GM19452 (cell line): Measurements from ENCODE around the gene CASP8.
A peak's percentile ranks its signal among the peaks of the same experiment; 100 is the strongest.

Source experiments
- ATAC-seq: cut with Tn5 transposase; IDR thresholded peaks from one replicate; pipeline ENCODE4 v1.9.1; 2021; ENCODE audit not compliant: unreplicated experiment

Gene CASP8

GRCh38 chr2:201242571-201243277 lies 17.6 kb upstream of the CASP8 start:
- ATAC-seq, result no peak

- ATAC-seq, result no peak
These were observed 15.5 kb upstream of the CASP8 start for GRCh38 chr2:201244829-201245228.

- ATAC-seq, result no peak
These were observed 14.1 kb upstream of the CASP8 start for GRCh38 chr2:201246280-201246679.

- ATAC-seq, result no peak
These were observed 12.0 kb upstream of the CASP8 start for GRCh38 chr2:201248288-201248844.

- no peak for ATAC-seq
These were observed 10.4 kb upstream of the CASP8 start for GRCh38 chr2:201249889-201250288.

GRCh38 chr2:201250741-201251140 lies 9.6 kb upstream of the CASP8 start:
- no peak for ATAC-seq

GRCh38 chr2:201254081-201254730 lies 6.1 kb upstream of the CASP8 start:
- ATAC-seq, result no peak

GRCh38 chr2:201255408-201256033 lies 4.8 kb upstream of the CASP8 start:
- no peak for ATAC-seq

GRCh38 chr2:201256082-201256481 lies 4.3 kb upstream of the CASP8 start:
- no peak for ATAC-seq

GRCh38 chr2:201257381-201257955 lies 2.9 kb upstream of the CASP8 start:
- ATAC-seq, result peak; percentile 52

GRCh38 chr2:201257956-201258665 lies 2.2 kb upstream of the CASP8 start:
- peak; percentile 64 for ATAC-seq

GRCh38 chr2:201258666-201259615 lies 1.4 kb upstream of the CASP8 start:
- no peak for ATAC-seq

- ATAC-seq, result no peak
These were observed 1.1 kb downstream of the CASP8 start for GRCh38 chr2:201261471-201261870.

GRCh38 chr2:201261906-201262305 lies 1.6 kb downstream of the CASP8 start:
- no peak for ATAC-seq

- ATAC-seq, result no peak
These were observed 2.4 kb downstream of the CASP8 start for GRCh38 chr2:201262718-201263117.

- ATAC-seq, result no peak
These were observed 3.4 kb downstream of the CASP8 start for GRCh38 chr2:201263779-201264178.

- ATAC-seq, result no peak
These were observed 4.3 kb downstream of the CASP8 start for GRCh38 chr2:201264472-201265173.

- ATAC-seq, result no peak
These were observed 6.3 kb downstream of the CASP8 start for GRCh38 chr2:201266629-201267028.
